Testis (tissue), 3 donors: ENCODE measurements around the gene OR10D3. TPM values are rescaled to one million over a fixed set of nuclear protein-coding genes. Genes with fewer than 3 reads are reported as not detected.

Experiments
- DNase-seq: peaks from one replicate; pipeline ENCODE4 v3.0.0-alpha.2; 2019
- H3K27ac ChIP-seq, 2 donors: fragments of 200-600 bp; sonication (generic); one replicate each; pipeline ENCODE4 v1.5.1; 2019
- H3K27me3 ChIP-seq: fragments of 200-600 bp; sonication (generic); one replicate; pipeline ENCODE4 v1.5.1; 2019
- H3K36me3 ChIP-seq: fragments of 200-600 bp; sonication (generic); one replicate; pipeline ENCODE4 v1.5.1; 2017; ENCODE audit warnings: low read depth; ENCODE audit errors: missing control alignments
- H3K4me1 ChIP-seq: fragments of 200-600 bp; sonication (generic); one replicate; pipeline ENCODE4 v1.5.1; 2019
- H3K4me3 ChIP-seq, 2 donors: fragments of 200-600 bp; sonication (generic); one replicate each; pipeline ENCODE4 v1.5.1; 2017 to 2019
- H3K9me3 ChIP-seq: fragments of 200-600 bp; sonication (generic); one replicate; pipeline ENCODE4 v1.5.1; 2017
- CTCF ChIP-seq, 3 experiments: fragments of 450-650 bp in 2 of 3; fragments of 200-600 bp in 1 of 3; sonication (generic) in 1 of 3; IDR thresholded peaks; one replicate each; pipeline ENCODE4 v1.5.1; 2016 to 2019; ENCODE audit warnings: antibody characterized with exemption in 3 of 3, mild to moderate bottlenecking in 2 of 3, moderate library complexity in 1 of 3
- POLR2A ChIP-seq: fragments of 450-650 bp; IDR thresholded peaks from one replicate; pipeline ENCODE4 v1.6.1; 2017; ENCODE audit warnings: antibody characterized with exemption, mild to moderate bottlenecking, moderate library complexity
- WGBS, 2 donors: methylation state at CpG; one replicate each; pipeline ENCODE4 v1.1.5; 2018; 5-methylcytosine and 5-hydroxymethylcytosine counted together
- intact Hi-C: fragments of 100-400 bp; cut with DNase I; formaldehyde crosslinking; loops from one replicate; pipeline ENCODE4 v1.15.1; 2023; ENCODE audit warnings: low total_unique reads
- polyA plus RNA-seq: library from polyadenylated mRNA; stranded (reverse); fragments of 350-450 nt; fragmentation: Illumina TruSeq; extraction: RNeasy Lipid Tissue Mini Kit (QIAGEN cat#74804); gene quantifications from one replicate; pipeline ENCODE4 v1.2.3, GENCODE V29; 2014; ENCODE audit warnings: low read depth, low replicate concordance; ENCODE audit not compliant: insufficient read depth
- total RNA-seq, 2 donors: library from RNA; depleted of rRNA; stranded (reverse); fragments of >200 nt; gene quantifications; one replicate each; pipeline ENCODE4 v1.2.3, GENCODE V29; 2016

Gene OR10D3
- total and polyA plus RNA-seq, 3 donors from 2014 or later: 1.5 to 1.6 TPM; not detected in 1

- intact Hi-C loops: no loop called here
- no peak for DNase-seq
- Histone ChIP-seq H3K36me3 (no peaks in the 10 kb centered on the region), H3K9me3 (no peaks in the 10 kb centered on the region), H3K4me3 (no peak overlapping the region), H3K27ac (no peak overlapping the region), H3K4me1 (no peaks in the 10 kb centered on the region), H3K27me3 (no peaks in the 10 kb centered on the region)
- 98% methylated on average over 6 of the region's 6 CpGs; no CpG with 5 or more reads in 1 of the 2 donors for WGBS, 2 donors
- no peak for TF ChIP-seq POLR2A
- TF ChIP-seq CTCF (IDR thresholded peaks at IDR 0.05): no peak
These were observed 26.7 kb downstream of the OR10D3 start for GRCh38 chr11:124209824-124210357.

GRCh38 chr11:124210421-124210820 lies 27.3 kb downstream of the OR10D3 start:
- no peaks in the 10 kb centered on the region for H3K27me3 ChIP-seq
- no peak overlapping the region for H3K27ac ChIP-seq
- no peak overlapping the region for H3K4me3 ChIP-seq
- WGBS, 2 donors: 80 to 89% methylated on average over 3 to 5 of the region's 5 CpGs
- no peaks in the 10 kb centered on the region for H3K9me3 ChIP-seq
- intact Hi-C loops: no loop called here
- H3K36me3 ChIP-seq: no peaks in the 10 kb centered on the region
- DNase-seq: no peak
- no peaks in the 10 kb centered on the region for H3K4me1 ChIP-seq
- TF ChIP-seq CTCF (IDR thresholded peaks at IDR 0.05) (no peak), POLR2A (no peak)

- no peak for DNase-seq
- no peaks in the 10 kb centered on the region for H3K36me3 ChIP-seq
- no peak for TF ChIP-seq POLR2A
- TF ChIP-seq CTCF (IDR thresholded peaks at IDR 0.05): no peak
- no peak overlapping the region for H3K4me3 ChIP-seq
- intact Hi-C loops: no loop called here
- H3K27ac ChIP-seq: no peak overlapping the region
- no peaks in the 10 kb centered on the region for H3K4me1 ChIP-seq
- no peaks in the 10 kb centered on the region for H3K27me3 ChIP-seq
- H3K9me3 ChIP-seq: no peaks in the 10 kb centered on the region
These were observed 28.2 kb downstream of the OR10D3 start for GRCh38 chr11:124211321-124211720.

GRCh38 chr11:124214027-124214426 lies 30.9 kb downstream of the OR10D3 start:
- Histone ChIP-seq H3K27ac (no peak overlapping the region), H3K36me3 (no peaks in the 10 kb centered on the region), H3K9me3 (no peaks in the 10 kb centered on the region), H3K4me3 (no peak overlapping the region), H3K27me3 (no peaks in the 10 kb centered on the region), H3K4me1 (no peaks in the 10 kb centered on the region)
- no peak for DNase-seq
- intact Hi-C loops: no loop called here
- TF ChIP-seq CTCF (IDR thresholded peaks at IDR 0.05) (no peak), POLR2A (no peak)
- WGBS, 2 donors: 79 to 93% methylated on average over 3 of the region's 3 CpGs

GRCh38 chr11:124219126-124219525 lies 36.0 kb downstream of the OR10D3 start:
- no peak overlapping the region for H3K27ac ChIP-seq
- H3K9me3 ChIP-seq: no peaks in the 10 kb centered on the region
- TF ChIP-seq CTCF (IDR thresholded peaks at IDR 0.05): no peak
- no peak for TF ChIP-seq POLR2A
- no peak for DNase-seq
- intact Hi-C loops: no loop called here
- no peaks in the 10 kb centered on the region for H3K36me3 ChIP-seq
- H3K4me1 ChIP-seq: no peaks in the 10 kb centered on the region
- no peak overlapping the region for H3K4me3 ChIP-seq
- H3K27me3 ChIP-seq: no peaks in the 10 kb centered on the region
